Peyer's patch (tissue), 4 donors: ENCODE data around the gene SCCPDH.

ENCODE experiments used
- POLR2A ChIP-seq, 2 donors: fragments of 450-650 bp; IDR thresholded peaks; one replicate each; pipeline ENCODE4 v1.5.1; 2017; ENCODE audit warnings: antibody characterized with exemption in 2 of 2, mild to moderate bottlenecking in 2 of 2, moderate library complexity in 2 of 2
- TF ChIP-seq, protein P1 (sequence below), 6 experiments: fragments of 450-650 bp in 4 of 6; fragments of 200-600 bp in 2 of 6; sonication (generic) in 1 of 6; IDR thresholded peaks; one replicate each; pipeline ENCODE4 v1.5.1; 2017 to 2019; ENCODE audit warnings: antibody characterized with exemption in 6 of 6, mild to moderate bottlenecking in 3 of 6, moderate library complexity in 1 of 6

DNA sequence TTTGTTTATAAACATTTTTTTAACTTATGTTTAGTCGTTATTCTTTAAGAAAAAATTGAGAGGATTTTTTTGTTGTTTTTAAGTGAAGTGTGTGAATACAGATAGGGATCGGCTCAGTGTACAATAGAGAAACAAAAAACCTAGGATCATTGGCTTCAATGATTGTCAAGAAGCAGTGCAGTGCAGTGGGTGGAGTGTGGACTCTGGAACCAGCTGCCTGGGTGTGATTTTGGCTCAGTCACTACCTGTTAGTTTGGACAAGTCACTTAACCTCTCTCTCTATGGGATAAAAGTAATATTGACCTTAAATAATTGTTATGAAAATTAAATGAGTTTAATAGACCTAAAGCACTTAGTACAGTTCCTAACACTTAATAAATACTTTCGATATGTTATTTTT lies 41.3 kb downstream of the SCCPDH start:
- TF ChIP-seq, protein P1, sequence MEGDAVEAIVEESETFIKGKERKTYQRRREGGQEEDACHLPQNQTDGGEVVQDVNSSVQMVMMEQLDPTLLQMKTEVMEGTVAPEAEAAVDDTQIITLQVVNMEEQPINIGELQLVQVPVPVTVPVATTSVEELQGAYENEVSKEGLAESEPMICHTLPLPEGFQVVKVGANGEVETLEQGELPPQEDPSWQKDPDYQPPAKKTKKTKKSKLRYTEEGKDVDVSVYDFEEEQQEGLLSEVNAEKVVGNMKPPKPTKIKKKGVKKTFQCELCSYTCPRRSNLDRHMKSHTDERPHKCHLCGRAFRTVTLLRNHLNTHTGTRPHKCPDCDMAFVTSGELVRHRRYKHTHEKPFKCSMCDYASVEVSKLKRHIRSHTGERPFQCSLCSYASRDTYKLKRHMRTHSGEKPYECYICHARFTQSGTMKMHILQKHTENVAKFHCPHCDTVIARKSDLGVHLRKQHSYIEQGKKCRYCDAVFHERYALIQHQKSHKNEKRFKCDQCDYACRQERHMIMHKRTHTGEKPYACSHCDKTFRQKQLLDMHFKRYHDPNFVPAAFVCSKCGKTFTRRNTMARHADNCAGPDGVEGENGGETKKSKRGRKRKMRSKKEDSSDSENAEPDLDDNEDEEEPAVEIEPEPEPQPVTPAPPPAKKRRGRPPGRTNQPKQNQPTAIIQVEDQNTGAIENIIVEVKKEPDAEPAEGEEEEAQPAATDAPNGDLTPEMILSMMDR (IDR thresholded peaks at IDR 0.05) = no peak
- no peak for TF ChIP-seq POLR2A (IDR thresholded peaks at IDR 0.05)
